ENCODE measurements around the gene KLHDC2.
"Not testable (repeated sequence)": the region's sequence is repeated elsewhere in the genome, so short reads cannot be mapped to it uniquely, and the experiment has no call there.

The KLHDC2 gene

GRCh38 chr14:49767571-49768300 lies at the start of gene KLHDC2:
Gene KLHDC2, plus strand, starts transcription at chr14:49768153. Its CDS starts 316 bp downstream, at chr14:49768469.
- peak; percentile 88 for DNase-seq (ENCODE audit: low spot score)

- no peak for DNase-seq (ENCODE audit: low spot score)
Measured at GRCh38 chr14:49720744-49721143, 47.2 kb upstream of the KLHDC2 start.

GRCh38 chr14:49721733-49722435 lies 46.1 kb upstream of the KLHDC2 start:
- not testable (repeated sequence) for DNase-seq (ENCODE audit: low spot score)

GRCh38 chr14:49727171-49727570 lies 40.8 kb upstream of the KLHDC2 start:
- DNase-seq (ENCODE audit: low spot score), result no peak

- DNase-seq (ENCODE audit: low spot score), result no peak
Measured at GRCh38 chr14:49732896-49733295, 35.1 kb upstream of the KLHDC2 start.

GRCh38 chr14:49733836-49734235 lies 34.1 kb upstream of the KLHDC2 start:
- DNase-seq (ENCODE audit: low spot score), result no peak

- not testable (repeated sequence) for DNase-seq (ENCODE audit: low spot score)
Measured at GRCh38 chr14:49735669-49736068, 32.3 kb upstream of the KLHDC2 start.

GRCh38 chr14:49745191-49745590 lies 22.8 kb upstream of the KLHDC2 start:
- no peak for DNase-seq (ENCODE audit: low spot score)

GRCh38 chr14:49746476-49746875 lies 21.5 kb upstream of the KLHDC2 start:
- DNase-seq (ENCODE audit: low spot score), result not testable (repeated sequence)

GRCh38 chr14:49754570-49755097 lies 13.3 kb upstream of the KLHDC2 start:
- no peak for DNase-seq (ENCODE audit: low spot score)

- DNase-seq (ENCODE audit: low spot score), result no peak
Measured at GRCh38 chr14:49755378-49755777, 12.6 kb upstream of the KLHDC2 start.

GRCh38 chr14:49761839-49762551 lies 6.0 kb upstream of the KLHDC2 start:
- DNase-seq (ENCODE audit: low spot score), result no peak

GRCh38 chr14:49766839-49767238 lies 1.1 kb upstream of the KLHDC2 start:
- DNase-seq (ENCODE audit: low spot score), result no peak

- no peak for DNase-seq (ENCODE audit: low spot score)
Measured at GRCh38 chr14:49767270-49767570, 733 bp upstream of the KLHDC2 start.

GRCh38 chr14:49768301-49769121 lies 558 bp downstream of the KLHDC2 start:
- peak; percentile 72 for DNase-seq (ENCODE audit: low spot score)

GRCh38 chr14:49769171-49769570 lies 1.2 kb downstream of the KLHDC2 start:
- DNase-seq (ENCODE audit: low spot score), result no peak

GRCh38 chr14:49769581-49770211 lies 1.7 kb downstream of the KLHDC2 start:
- DNase-seq (ENCODE audit: low spot score), result no peak

- DNase-seq (ENCODE audit: low spot score), result no peak
Measured at GRCh38 chr14:49770212-49770817, 2.4 kb downstream of the KLHDC2 start.

GRCh38 chr14:49771691-49772090 lies 3.7 kb downstream of the KLHDC2 start:
- DNase-seq (ENCODE audit: low spot score), result not testable (repeated sequence)

GRCh38 chr14:49774106-49774505 lies 6.2 kb downstream of the KLHDC2 start:
- no peak for DNase-seq (ENCODE audit: low spot score)

GRCh38 chr14:49778421-49778820 lies 10.5 kb downstream of the KLHDC2 start:
- DNase-seq (ENCODE audit: low spot score), result no peak
